RPMI7951 (cell line): ENCODE results near the gene FBXO34. TPM values are rescaled to one million over a fixed set of nuclear protein-coding genes. Genes with fewer than 3 reads are reported as not detected.

Source experiments
- DNase-seq: peaks from one replicate; pipeline ENCODE4 v3.0.0-alpha.2; 2012; ENCODE audit warnings: low read depth
- total RNA-seq: library from RNA; depleted of rRNA; stranded (reverse); fragments of >200 nt; shearing (Covaris generic); gene quantifications from 2 replicates; pipeline ENCODE4 v1.2.3, GENCODE V29; 2014

The FBXO34 gene
- total RNA-seq, 1 experiment from 2014 or later = 18.3 TPM

DNA sequence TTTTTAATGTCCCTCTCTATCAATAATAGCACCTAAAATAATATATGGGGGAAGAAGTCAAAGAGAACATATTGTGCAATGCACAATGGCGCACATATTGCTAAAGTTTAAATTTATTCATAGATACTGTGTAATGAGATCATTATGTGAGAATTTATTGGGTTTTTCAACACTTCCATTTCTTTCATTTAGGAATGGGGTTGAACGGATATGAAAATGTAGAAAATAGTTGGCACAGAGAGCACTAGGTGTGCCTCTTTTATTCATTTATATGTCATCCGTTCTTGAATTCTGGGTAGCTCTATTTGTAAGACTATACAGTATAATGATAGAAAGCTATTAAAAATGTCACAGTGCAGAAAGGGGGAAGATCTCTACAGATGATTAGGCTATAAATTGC, 76.5 kb downstream of the FBXO34 start:
- DNase-seq = no peak

DNA sequence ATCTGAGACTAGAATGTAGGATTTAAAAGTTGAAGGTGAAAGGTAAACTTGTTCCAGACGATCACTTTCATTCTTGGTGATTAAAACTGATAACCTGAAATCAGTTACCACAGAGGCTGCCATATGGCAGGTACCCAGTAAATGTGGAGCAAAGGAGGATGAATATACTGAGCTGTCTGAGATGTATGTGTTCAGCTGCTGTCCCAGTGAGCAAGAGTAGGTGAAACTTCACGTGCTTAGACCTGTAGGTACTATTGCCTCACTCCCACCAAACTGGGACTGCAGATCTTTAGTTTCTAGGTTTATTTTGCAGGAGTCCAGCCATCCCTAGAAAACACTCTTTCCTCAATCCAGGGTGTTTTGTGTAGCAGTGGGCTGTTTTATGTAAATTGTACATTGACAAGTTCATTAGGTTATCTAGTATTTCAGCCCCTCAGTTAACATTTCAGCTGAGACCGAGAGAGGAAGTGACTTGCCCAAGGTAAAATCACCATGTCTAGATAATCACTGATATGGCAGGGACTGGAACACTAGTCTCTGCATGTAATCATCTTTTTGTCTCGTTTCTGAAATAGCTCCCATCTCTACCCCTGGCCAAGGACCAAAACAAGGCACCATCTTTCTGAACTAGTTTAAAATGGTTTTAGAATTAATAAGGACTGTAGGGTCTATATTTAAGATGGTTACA, 77.7 kb downstream of the FBXO34 start:
- DNase-seq = no peak

DNA sequence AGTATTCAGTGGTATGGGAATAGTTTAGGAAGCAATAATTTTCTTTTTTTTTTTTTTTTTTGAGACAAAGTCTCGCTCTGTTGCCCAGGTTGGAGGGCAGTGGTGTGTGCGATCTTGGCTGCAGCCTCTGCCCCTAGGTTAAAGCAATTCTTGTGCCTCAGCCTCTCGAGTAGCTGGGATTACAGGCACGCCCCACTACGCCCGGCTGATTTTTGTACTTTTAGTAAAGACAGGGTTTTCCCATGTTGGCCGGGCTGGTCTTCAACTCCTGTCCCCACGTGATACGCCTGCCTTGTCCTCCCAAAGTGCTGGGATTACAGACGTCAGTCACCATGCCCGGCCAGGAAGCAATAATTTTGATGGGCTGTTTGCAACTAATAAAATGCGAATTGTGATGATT, 78.3 kb downstream of the FBXO34 start:
- no peak for DNase-seq

DNA sequence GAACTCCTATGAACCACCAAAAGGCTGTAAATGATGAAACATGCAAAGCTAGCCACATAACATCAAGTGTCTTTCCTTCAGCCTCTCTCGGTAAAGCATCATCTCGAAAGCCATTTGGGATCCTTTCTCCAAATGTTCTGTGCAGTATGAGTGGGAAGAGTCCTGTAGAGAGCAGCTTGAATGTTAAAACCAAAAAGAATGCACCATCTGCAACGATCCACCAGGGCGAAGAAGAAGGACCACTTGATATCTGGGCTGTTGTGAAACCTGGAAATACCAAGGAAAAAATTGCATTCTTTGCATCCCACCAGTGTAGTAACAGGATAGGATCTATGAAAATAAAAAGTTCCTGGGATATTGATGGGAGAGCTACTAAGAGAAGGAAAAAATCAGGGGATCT, 79.2 kb downstream of the FBXO34 start:
- no peak for DNase-seq

DNA sequence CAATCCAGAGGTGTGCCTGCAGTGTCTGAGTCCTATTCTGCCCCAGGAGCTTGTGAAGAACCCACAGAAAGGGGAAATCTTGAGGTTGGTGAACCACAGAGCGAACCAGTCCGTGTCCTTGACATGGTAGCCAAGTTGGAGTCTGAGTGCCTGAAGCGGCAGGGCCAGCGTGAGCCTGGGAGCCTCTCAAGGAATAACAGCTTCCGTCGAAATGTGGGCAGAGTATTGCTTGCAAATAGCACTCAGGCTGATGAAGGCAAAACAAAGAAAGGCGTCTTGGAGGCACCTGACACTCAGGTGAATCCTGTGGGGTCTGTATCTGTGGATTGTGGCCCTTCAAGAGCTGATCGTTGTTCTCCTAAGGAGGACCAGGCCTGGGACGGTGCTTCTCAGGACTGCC, 79.9 kb downstream of the FBXO34 start:
- DNase-seq = no peak

DNA sequence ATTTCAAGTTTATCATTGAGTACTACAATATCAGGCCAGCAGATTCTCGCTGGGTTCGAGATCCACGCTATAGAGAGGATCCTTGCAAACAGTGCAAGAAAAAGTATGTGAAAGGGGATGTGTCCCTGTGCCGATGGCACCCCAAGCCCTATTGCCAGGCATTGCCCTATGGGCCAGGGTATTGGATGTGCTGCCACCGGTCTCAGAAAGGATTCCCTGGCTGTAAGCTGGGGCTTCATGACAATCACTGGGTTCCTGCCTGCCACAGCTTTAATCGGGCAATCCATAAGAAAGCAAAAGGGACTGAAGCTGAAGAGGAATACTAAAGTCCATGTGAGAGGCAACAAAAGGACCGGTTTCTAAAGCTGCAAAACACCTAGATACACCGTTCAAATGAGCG, 81.0 kb downstream of the FBXO34 start:
- no peak for DNase-seq

DNA sequence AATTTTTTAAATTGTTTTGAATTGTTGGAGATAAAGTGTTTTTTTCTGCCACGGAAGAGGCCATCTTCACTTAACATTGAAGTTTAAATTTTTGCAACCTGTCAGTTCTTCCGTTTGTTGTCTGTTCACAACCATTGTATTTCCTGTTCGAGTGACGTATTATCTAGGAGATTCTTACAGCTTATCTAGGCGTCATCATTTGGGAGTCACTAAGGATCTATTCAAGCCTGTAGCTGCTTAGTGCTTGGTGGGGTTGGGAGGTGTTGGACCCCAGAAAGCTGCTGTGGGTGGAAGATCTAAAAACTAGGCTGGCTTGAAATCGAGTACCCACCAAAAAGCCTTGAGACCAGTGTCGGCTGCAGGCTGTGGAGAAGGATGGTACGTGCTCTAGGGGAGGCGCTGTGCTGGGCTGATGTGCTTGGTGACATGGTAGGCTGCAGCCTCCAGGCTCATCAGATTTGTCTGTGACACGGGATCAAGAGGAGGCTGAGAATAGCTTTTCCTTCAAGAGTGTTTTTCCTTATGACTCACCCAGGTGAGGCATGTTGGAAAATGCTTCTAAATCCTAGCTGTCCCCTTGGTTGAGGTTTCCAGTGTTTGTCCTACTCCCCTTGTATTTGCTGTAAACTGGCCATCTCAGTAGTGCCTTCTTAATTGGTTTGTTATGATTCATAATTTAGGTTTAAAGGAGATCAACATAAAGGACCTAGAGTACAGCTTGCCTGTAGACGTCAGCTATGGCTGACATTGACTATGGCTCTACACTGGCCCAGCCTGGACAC, 82.7 kb downstream of the FBXO34 start:
- DNase-seq = no peak

DNA sequence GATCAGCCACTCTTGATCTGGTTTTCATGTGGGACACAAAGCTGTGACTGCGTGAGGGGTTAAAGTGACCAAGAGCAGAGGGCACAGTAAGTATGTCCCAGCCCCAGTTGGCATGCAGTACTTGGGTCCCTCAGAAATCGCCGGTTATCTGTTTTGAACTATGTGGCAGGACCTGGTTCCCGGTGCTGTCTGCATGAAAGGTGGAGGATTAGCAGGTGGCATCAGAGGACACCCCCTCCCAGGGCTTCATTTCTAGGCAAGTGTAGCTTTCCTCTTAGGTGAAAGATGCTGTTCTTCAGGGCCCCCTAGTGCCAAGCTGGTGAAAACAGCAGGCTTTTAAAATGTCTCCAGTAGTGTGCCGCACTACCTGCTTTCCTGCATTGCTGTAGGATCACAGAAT, 83.3 kb downstream of the FBXO34 start:
- DNase-seq = peak; percentile 23

DNA sequence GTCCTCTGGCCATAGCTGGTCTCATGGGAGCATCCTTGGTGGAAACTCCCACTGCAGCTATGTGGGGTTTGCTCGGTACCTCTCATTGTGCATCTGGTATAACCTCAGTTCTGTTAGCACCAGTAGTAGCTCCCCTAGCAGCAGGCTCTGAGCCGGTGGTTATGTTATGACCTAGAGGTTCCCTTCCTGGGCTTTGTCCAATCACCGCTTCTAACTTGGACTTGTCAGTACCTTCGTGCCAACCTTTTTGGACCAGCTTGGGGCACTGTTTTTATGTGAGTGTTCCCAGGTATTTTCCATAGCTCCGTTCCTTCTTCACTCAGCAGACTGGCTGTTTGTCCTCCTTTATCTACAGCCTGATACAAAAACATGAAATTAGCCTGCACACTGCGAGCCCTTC, 84.7 kb downstream of the FBXO34 start:
- DNase-seq = no peak

DNA sequence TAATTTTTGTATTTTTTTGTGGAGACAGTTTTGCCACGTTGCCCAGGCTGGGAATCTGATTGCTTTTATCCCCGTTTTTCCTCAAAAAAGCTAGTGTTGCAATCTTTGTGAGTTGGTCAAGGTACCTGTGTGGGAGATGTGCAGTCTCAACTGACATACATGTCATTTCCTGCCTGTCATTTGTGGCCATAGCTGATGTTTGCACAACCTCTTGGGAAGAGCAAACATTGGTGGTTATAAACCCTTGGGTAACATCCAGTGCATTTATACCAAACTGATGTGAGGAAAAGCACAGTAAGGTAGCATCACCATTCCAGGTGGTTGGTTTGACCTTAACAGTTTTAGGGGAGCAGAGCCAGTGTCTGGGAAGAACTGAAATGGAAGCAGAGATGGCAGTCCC, 85.7 kb downstream of the FBXO34 start:
- no peak for DNase-seq

DNA sequence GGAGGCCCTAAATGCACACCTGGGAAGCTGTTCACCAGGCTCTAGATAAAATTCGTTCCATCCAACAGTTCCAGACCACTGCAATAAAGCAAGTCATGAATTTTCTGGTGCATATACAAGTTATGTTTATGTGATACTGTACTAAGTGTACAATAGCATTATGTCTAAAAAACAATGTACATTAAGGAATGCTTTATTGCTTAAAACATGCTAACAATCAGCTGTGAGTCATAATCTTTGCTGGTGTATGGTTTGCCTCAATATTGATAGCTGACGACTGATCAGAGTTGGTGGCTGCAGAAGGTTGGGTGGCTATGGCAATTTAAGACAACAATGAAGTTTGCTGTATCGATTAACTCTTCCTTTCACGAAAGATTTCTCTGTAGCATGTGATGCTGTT, 88.1 kb downstream of the FBXO34 start:
- DNase-seq = no peak

DNA sequence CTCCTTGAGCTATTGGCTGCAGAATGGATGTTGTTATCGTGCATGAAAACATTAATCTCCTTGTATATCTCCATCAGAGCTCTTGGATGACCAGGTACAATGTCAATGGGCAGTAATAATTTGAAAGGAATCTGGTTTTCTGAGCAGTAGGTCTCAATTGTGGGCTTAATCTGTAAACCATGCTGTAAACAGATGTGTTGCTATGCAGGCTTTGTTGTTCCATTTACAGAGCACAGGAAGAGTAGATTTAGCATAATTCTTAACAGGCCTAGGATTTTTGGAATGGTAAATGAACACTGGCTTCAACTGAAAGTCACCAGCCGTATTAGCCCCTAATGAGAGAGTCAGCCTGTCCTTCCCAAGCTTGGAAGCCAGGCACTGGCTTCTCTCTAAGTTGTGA, 90.0 kb downstream of the FBXO34 start:
- peak; percentile 8 for DNase-seq

DNA sequence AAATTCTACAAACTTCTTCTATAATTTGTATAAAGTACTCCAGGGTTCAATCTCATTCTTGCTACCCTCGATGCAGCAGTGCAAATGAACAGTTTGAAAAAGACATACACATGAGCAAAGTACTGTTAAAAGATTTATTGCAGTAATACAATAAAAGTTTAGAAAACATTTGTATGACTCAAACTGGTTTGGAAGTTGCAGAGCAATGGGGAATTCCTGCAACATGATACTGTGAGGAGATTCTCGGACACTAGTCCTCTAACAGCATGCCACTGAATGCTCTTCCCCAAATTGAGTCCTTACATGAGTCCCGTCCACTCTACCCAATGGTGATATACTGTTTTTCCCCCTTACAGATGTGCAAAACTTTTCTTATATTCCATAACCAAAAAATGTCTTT, 95.0 kb downstream of the FBXO34 start:
- DNase-seq = peak; percentile 32

DNA sequence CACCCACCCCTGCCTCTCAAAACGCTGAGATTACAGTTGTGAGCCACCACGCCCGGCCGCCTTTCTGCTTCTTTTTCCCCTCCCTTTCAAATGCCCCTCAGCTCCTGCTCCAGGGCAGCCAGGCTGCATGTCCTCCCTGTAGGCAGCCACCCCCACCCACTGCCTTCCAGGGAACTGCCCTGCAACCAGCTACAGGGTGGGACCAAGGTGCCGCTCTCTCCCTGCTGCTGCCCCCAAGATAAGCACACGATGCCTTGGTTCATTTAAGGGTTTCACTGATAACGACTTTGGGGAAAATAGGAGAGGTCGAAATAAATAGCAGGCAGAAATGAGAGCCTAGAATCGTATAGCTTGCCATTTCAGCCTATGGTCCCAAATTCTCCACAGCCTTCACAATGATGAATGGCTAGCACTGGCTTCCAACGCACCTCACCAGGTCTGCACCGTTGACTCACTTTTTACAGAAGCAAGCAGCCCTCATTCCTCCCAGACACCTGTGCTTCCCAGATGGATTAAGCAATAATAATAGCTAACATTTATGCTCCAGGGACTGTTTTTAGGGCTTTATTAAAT, 99.7 kb downstream of the FBXO34 start:
- no peak for DNase-seq

DNA sequence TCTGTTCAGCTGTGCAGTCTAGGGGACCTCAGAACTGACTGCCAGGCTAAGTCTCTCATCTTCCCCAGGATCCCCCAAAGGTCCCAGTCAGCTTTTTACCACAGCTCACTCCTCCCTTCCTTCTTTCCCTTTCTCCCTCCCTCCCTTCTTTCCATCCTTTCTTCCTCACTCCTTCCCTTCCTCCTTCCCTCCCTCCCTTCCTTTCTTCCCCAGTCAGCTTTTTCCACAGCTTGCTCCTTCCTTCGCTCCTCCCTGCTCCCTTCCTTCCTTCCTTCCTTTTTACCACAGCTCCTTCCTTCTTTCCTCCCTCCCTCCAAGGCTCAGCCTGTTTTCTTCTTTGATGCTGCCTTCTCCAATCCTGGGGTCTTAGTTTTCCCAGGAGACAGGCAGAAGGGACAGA, 101.2 kb downstream of the FBXO34 start:
- no peak for DNase-seq

DNA sequence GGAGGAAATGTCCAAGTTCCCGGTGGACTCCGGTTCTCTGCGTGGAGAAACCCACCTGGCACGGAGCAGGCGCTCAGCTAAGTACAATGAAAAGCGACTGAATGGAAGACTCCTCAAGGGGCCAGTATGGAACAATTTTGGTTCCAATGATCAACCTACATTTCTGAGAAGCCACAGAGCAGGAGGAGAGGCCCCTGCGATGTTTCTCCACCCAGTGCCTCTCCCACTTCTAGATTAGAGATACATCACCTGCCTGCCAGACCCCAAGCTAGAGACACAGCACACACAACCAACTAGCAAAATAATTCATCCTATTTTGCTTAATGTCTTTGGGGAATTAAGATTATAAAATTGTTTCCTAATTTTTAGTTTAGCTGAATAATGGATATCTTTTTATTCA, 101.6 kb downstream of the FBXO34 start:
- no peak for DNase-seq

DNA sequence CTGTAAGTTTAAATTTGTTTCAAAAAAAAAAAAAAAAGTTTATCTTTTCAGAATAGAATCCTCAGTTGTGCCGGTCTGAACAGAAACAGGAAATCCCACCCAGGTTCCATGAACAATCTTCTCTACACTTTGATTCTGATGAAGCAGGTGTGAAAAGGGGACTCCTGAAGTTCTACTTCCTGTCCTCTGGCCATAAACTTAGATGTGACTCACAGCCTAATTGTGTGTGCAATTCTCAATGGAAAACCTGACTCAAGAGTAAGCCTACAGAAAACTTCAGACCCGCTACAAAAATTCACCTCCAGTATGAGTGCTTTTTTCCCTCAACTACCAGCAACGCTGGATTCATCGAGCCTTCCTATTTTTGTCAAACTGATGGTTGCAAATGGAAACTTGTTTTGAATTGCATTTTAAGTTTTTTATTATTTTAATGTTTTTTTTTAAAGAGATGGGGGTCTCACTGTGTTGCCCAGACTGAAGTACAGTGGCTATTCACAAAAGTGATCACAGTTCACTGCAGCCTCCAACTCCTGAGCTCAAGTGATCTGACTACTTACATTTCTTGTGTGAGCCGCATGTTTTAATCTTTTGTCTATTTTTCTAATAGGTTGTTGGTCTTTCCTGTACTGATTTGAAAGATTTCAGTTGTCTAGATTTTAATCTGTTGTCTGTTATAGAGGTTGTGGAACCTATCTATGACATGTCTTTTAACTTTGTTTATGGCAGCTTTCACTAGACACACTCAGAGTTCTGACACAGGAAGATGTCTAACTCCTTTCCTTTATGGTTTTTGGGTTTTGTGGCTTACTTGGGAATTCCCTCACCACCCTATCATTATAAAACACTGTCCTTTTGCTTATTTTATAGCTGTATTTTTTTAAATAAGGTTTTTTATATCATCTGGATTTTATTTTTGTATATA, 102.8 kb downstream of the FBXO34 start:
- DNase-seq = peak; percentile 64

DNA sequence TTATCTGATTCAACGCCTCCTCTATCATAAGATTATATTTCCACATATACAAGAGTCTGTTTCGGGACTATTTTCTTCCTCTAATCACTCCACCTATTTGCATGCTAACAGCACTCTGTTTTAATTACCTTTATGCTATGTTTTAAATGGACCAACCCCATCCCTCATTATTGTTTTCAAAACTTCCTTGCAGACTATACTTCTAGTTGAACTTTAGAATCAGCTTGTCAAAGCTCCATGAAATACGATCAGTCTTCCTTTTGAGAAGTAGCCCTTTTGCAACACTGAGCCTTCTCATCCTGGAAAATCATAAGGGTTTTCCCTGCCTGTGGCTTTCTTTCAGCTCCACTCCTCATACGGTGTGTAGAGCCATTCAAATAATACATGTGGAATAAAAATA, 103.5 kb downstream of the FBXO34 start:
- DNase-seq = no peak

DNA sequence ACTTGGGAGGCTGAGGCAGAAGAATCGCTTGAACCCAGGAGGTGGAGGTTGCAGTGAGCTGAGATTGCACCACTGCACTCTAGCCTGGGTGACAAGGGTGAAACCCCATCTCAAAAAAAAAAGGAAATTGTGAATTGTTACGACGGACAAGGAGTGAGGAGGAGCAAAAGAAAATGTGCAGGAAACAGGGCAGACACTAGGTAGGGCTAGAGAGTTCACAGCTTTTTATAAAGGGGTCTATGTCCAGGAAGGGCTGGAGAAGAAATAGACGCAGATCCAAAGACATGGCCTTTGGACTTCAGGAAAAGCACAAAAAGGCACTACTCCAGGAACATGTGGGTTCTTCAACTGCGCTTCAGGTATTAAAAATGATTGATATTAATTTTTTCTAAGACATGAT, 106.0 kb downstream of the FBXO34 start:
- DNase-seq = no peak

DNA sequence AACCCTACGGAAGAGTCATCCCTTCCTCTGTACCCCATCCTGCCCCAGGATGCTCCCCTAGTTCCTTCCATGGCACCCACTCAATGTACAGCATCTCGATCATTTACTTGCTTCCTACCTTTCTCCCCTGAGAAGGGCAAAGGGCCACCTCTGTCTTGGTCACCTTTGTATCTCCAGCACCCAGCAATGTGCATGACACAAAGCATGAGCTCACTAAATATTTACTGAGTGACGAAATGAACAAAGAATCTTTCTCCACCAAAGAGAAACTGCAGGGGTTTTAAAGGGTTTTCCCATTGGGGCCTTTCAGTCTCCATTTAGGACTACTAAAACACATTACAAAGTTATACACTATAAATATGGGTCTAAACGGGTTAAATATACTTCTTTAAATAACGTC, 109.8 kb downstream of the FBXO34 start:
- no peak for DNase-seq

DNA sequence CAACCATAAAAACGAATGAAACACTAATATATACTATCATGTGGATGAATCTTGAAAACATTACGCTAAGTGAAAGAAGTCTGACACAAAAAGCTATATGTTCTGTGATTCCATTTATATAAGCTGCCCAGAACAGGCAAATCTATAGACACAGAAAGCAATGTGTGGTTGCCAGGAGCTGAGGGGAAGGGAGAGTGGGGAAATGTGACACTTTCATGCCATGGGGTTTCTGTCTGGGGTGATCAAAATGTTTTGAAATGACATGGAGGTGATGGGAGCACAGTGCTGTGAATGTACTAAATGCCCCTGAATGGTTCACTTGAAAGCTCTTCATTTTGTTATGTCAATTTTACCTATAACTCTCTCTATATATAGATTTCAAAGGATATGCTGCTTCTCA, 110.3 kb downstream of the FBXO34 start:
- DNase-seq = no peak

DNA sequence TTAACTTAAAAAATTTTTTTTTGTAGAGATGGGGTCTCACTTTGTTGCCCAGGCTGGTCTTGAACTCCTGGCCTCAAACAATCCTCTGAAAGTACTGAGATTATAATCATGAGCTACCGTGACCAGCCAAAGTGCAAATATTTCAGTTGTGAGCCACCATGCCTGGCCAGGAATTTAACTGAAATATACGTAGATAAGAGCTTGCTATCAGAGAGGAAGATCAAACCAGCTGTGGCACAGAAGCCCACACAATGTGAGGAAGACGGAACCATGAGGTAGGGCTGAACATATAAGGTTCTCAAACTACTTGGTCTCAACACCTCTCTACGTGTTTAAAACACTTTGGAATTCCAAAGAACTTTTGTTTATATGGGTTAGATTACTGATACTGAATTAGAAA, 111.3 kb downstream of the FBXO34 start:
- peak; percentile 16 for DNase-seq
